ENCODE data around the gene SDK1.

Gene SDK1

GRCh38 chr7:3459111-3459510 is 158.1 kb downstream of the SDK1 start:
- DNase-seq (ENCODE audit: low read depth), result no peak

DNA sequence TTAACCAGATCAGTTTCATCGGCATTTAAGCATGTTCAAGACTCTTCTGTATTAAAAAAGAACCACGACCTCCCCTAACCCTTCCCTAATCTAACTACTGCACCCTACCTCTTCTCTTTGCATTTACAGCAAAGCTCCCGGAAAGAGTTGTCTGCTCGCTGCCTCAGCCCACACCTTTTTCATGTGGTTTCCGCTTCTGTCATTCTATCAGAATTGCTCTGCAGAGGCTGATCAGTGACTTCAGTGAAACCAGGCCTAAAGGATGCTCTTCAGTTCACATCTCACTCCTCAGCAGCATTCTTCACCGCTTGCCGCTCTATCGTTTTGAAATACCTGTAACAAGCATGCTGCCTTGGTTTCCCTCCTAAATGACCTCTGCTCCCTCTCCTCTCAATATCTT is 160.9 kb downstream of the SDK1 start:
- DNase-seq (ENCODE audit: low read depth), result no peak

- DNase-seq (ENCODE audit: low read depth), result no peak
These were observed 162.6 kb downstream of the SDK1 start for GRCh38 chr7:3463696-3464095.

GRCh38 chr7:3464900-3465622 is 164.0 kb downstream of the SDK1 start:
- DNase-seq (ENCODE audit: low read depth), result no peak

DNA sequence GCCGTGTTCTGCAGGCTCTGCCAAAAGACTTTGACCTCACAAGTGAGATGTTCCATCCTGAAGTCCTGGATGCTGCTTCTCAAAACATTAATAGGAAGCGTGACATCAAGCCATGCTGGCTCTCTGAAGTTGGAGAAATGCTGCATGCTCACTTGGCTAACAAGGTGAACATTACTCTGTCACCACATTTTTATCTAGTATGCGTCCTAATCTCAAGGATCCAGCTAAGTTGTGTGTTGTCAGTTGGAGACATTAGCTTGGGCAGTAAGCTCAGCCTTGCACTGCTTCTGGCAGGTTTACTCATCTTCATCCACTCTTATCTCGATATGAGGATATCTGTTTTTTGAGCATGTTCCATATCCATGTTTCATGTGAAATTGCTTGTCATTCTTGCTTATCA is 165.2 kb downstream of the SDK1 start:
- DNase-seq (ENCODE audit: low read depth), result no peak

GRCh38 chr7:3469641-3470040 is 168.6 kb downstream of the SDK1 start:
- DNase-seq (ENCODE audit: low read depth), result no peak

GRCh38 chr7:3480197-3480596 is 179.1 kb downstream of the SDK1 start:
- no peak for DNase-seq (ENCODE audit: low read depth)

GRCh38 chr7:3481435-3481834 is 180.4 kb downstream of the SDK1 start:
- DNase-seq (ENCODE audit: low read depth), result no peak

- DNase-seq (ENCODE audit: low read depth), result no peak
These were observed 181.3 kb downstream of the SDK1 start for GRCh38 chr7:3482147-3482921.

DNA sequence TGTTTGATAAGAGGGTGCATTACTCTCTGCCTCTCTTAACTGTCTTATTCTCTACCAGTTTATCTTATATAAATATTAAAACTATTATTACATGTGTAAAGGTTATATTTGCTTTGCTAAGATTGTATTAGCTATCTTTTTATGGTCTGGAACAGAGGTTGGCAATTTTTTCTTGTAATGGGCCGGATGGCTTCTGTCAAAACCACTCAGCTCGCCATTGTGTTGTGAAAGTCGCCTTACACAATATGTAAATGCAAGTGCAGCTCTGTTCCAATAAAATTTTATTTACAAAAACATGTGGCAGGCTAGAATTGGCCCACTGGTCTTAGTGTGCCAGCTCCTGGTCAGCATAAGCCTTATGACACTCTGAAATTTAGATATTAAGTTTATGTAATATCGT is 185.8 kb downstream of the SDK1 start:
- DNase-seq (ENCODE audit: low read depth), result no peak

DNA sequence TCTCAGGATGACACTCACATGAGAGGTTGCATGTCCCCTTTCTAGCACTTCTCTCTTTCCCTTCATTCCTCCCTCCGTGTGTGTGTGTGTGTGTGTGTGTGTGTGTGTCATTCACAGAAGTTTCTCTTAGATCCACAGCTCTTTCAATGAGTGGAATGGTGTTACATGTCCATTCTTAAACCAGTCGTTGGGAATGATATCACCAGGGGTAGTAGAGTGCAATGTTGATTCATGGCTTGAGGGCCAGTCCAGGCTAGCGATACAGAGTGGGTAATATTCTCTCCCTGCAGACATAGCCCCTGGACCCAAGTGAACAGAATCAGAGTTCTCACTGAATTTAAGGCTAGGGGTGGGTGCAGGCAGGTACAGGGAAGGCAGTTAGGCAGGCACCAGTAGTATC is 187.8 kb downstream of the SDK1 start:
- DNase-seq (ENCODE audit: low read depth), result no peak

DNA sequence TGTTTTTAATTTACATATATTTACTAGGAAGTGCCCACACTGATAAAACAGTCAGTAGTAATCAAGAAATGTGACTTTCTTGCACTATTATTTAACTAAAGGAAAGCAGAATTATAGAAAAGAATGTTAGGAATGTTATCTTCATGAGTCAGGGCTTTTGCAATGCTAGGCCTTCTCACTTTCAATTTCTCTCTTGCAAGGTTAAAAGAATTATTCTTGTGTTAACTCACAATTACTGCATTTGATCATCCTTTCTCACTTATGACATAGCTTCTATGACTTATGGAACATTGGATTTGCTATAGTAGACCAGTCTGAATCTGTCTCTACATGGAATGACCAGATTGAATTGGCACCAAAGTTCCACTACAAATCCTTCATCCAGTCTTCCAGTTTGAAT is 192.4 kb downstream of the SDK1 start:
- peak; percentile 39 for DNase-seq (ENCODE audit: low read depth)

DNA sequence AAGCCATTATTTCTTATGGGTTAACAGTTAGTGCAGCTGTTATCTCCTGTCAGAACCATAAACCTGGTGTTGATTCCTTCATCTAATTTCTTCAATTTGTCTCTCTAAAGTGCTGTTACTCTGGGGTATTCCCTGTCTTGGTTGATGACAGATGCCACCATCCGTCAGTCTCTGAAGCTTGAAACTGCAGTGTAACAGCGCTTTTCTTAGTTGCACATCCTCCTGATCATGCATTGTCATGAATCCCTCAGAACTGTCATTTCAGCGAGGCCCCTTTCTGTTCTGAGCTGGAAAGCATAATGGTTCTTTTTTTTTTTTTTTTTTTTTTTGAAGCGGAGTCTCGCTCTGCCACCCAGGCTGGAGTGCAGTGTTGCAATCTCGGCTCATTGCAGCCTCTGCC is 193.9 kb downstream of the SDK1 start:
- DNase-seq (ENCODE audit: low read depth), result no peak

DNA sequence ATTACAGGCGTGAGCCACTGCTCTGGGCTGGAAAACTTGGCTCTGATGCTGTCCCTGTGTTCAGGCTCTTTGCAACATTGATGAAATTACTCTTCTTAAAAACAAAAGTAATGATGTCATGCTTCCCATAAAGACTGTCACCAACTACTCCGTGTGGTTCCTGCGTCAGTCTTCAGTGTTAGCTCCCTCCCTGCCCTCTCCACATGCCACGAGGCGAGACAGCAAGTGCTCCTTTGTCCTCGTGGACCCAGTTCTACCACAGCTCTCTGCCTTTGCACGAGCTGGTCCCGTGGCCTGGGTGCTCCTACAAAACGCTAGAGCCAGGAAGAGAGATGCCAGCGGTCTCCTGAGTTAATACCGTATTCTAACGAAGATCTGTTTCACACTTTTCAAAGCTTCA is 194.5 kb downstream of the SDK1 start:
- no peak for DNase-seq (ENCODE audit: low read depth)

- no peak for DNase-seq (ENCODE audit: low read depth)
These were observed 194.9 kb downstream of the SDK1 start for GRCh38 chr7:3495954-3496353.

GRCh38 chr7:3497796-3498195 is 196.7 kb downstream of the SDK1 start:
- no peak for DNase-seq (ENCODE audit: low read depth)

- DNase-seq (ENCODE audit: low read depth), result no peak
These were observed 200.6 kb downstream of the SDK1 start for GRCh38 chr7:3501671-3502070.

DNA sequence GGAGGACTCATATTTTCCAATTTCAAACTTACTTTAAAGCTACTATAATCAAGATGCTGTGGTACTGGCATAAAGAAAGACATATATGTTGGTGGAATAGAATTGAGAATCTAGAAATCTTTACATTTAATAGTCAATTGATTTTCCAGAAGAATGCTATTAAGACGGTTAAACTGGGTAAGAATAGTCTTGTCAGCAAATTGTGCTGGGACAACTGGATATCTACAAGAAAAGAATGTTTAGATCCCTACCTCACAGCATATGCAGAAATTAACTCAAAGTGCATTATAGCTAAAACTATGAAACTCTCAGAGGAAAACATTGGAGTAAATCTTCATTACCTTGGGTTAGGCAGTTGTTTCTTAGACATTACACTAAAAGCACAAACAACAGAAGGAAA is 203.3 kb downstream of the SDK1 start:
- DNase-seq (ENCODE audit: low read depth), result no peak

DNA sequence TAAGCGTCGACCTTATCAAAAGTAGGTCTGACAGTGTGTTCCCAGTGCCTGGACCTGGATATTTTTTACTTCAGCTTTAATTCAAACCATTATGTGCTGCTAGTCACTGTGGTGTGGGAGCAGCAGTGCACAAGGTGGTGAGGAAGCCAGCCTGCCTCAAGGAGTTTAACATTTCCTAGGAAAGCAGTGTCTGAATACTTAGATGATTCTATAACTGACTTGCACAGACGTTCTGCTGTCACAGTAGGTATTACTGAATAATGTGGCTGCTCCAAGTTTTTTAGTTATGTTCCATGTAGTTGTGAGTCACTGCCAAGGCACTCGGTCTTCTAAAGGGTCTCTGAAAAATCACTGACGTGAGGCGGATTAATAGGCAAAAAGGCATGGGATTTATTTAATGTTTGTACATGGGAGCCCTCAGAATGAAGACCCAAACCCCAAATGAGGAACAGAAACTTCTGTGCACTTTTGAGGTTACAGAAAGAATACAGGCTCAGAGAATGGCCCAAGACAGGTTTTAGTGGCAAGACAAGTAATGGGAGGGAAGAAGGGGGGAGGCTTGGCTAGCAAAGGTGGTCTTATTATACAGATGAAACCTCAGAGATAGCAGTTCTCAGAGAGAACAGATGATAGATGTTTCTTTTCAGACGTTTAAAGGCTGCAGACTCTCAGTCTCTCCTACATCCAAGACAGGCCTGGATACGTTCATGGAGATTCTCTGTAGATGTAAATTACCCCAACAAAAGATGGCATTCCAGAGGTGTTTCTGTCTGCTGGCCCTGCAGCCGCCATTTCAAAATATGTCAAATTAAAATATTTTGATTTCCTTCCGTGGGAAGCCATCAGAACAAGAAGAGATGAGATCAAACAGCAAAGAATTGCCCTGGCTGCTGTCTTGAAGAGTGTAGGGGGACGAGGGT is 209.3 kb downstream of the SDK1 start:
- DNase-seq (ENCODE audit: low read depth), result no peak

DNA sequence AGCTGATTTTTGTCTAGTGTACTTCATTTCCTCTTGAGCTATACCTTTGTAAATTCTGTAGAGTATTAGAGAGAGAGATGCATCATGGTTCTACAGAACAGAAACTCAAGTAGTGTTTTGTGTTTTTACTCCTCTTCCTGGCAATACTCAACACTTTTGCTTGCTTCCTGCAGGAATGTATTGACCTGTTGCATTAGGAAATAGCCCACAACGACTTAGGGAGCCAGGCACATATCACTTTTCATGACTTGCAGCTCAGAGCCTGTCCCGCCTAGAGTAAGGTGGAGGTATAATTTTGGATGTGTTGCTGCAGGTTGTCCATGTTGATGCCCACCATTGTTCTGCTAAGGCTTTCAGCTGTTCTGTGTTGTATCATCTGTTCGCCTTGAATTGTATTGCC is 216.3 kb downstream of the SDK1 start:
- no peak for DNase-seq (ENCODE audit: low read depth)

DNA sequence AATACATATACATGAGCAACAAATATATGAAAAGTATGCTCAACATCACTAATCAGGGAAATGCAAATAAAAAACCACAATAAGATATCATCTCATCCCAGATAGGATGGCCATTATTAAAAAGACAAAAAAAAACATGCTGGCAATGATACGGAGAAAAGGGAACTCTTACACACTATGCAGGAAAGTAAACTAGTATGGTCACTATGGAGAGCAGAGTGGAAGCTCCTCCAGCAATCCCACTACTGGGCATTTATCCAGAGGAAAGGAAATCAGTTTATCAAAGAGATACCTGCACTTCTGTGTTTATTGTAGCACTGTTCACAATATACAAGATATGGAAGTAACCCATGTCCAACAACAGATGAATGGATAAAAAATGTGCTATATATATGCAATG is 217.5 kb downstream of the SDK1 start:
- no peak for DNase-seq (ENCODE audit: low read depth)

- DNase-seq (ENCODE audit: low read depth), result no peak
These were observed 219.2 kb downstream of the SDK1 start for GRCh38 chr7:3520206-3520605.

All from HS-5 (cell line).